KOPT-K1 (cell line): ENCODE results near the gene ZCCHC10.
"Not testable (repeated sequence)": the region's sequence is repeated elsewhere in the genome, so short reads cannot be mapped to it uniquely, and the experiment has no call there.

ENCODE experiments used
- H3K27ac ChIP-seq: fragments of 200-600 bp; sonication (generic); 2 replicates; pipeline ENCODE4 v1.5.1; 2016; ENCODE audit warnings: antibody characterized with exemption, mild to moderate bottlenecking, low read depth, low read length; ENCODE audit not compliant: poor library complexity, severe bottlenecking
- H3K36me3 ChIP-seq: fragments of 200-600 bp; sonication (generic); 2 replicates; pipeline ENCODE4 v1.5.1; 2017; ENCODE audit warnings: antibody characterized with exemption, mild to moderate bottlenecking, low read length, moderate library complexity; ENCODE audit not compliant: insufficient read depth
- H3K9me3 ChIP-seq: fragments of 200-600 bp; sonication (generic); 2 replicates; pipeline ENCODE4 v1.5.1; 2017; ENCODE audit warnings: antibody characterized with exemption, low read length, mild to moderate bottlenecking; ENCODE audit not compliant: insufficient read depth, poor library complexity, severe bottlenecking

Gene ZCCHC10

GRCh38 chr5:133051061-133051541 is 24.8 kb upstream of the ZCCHC10 start:
- H3K27ac ChIP-seq: peak overlapping the region; percentile 93
- H3K36me3 ChIP-seq: peaks cover 9% of the 10 kb centered on the region; the same call in 1 of the 2 replicates
- H3K9me3 ChIP-seq: no peaks in the 10 kb centered on the region

- peak overlapping the region; percentile 93 for H3K27ac ChIP-seq
- H3K36me3 ChIP-seq: peaks cover 9% of the 10 kb centered on the region; the same call in 1 of the 2 replicates
- no peaks in the 10 kb centered on the region for H3K9me3 ChIP-seq
These were observed 24.2 kb upstream of the ZCCHC10 start for GRCh38 chr5:133050521-133050920.

GRCh38 chr5:133049726-133050048 is 23.3 kb upstream of the ZCCHC10 start:
- no peak overlapping the region for H3K27ac ChIP-seq
- no peaks in the 10 kb centered on the region for H3K9me3 ChIP-seq
- H3K36me3 ChIP-seq: 0 out of 2 replicates have a peak, but pooled peaks cover 2% of the 10 kb centered on the region

- Histone ChIP-seq H3K9me3 (no peaks in the 10 kb centered on the region), H3K36me3 (no peaks in the 10 kb centered on the region), H3K27ac (no peak overlapping the region)
These were observed 22.8 kb upstream of the ZCCHC10 start for GRCh38 chr5:133048993-133049725.

- H3K27ac ChIP-seq: no peak overlapping the region
- no peaks in the 10 kb centered on the region for H3K9me3 ChIP-seq
- no peaks in the 10 kb centered on the region for H3K36me3 ChIP-seq
These were observed 21.1 kb upstream of the ZCCHC10 start for GRCh38 chr5:133047404-133047803.

GRCh38 chr5:133046560-133046959 is 20.2 kb upstream of the ZCCHC10 start:
- not testable (repeated sequence) for H3K36me3 ChIP-seq, H3K27ac ChIP-seq

GRCh38 chr5:133041910-133042309 is 15.6 kb upstream of the ZCCHC10 start:
- H3K9me3 ChIP-seq: no peaks in the 10 kb centered on the region
- no peak overlapping the region for H3K27ac ChIP-seq

More at GRCh38 chr5:133046560-133046959, 20.2 kb upstream of the ZCCHC10 start:
- not testable (repeated sequence) for H3K9me3 ChIP-seq

GRCh38 chr5:133041157-133041784 is 14.9 kb upstream of the ZCCHC10 start:
- no peaks in the 10 kb centered on the region for H3K36me3 ChIP-seq
- H3K9me3 ChIP-seq: no peaks in the 10 kb centered on the region
- no peak overlapping the region for H3K27ac ChIP-seq

More at GRCh38 chr5:133041910-133042309, 15.6 kb upstream of the ZCCHC10 start:
- H3K36me3 ChIP-seq: no peaks in the 10 kb centered on the region

GRCh38 chr5:133036677-133037076 is 10.3 kb upstream of the ZCCHC10 start:
- H3K9me3 ChIP-seq, H3K27ac ChIP-seq, H3K36me3 ChIP-seq: not testable (repeated sequence)

- no peaks in the 10 kb centered on the region for H3K9me3 ChIP-seq
- H3K36me3 ChIP-seq: no peaks in the 10 kb centered on the region
- no peak overlapping the region for H3K27ac ChIP-seq
These were observed 8.9 kb upstream of the ZCCHC10 start for GRCh38 chr5:133035224-133035623.

- no peak overlapping the region for H3K27ac ChIP-seq
- no peaks in the 10 kb centered on the region for H3K9me3 ChIP-seq
- H3K36me3 ChIP-seq: no peaks in the 10 kb centered on the region
These were observed 7.7 kb upstream of the ZCCHC10 start for GRCh38 chr5:133034064-133034463.

- Histone ChIP-seq H3K27ac (no peak overlapping the region), H3K36me3 (no peaks in the 10 kb centered on the region), H3K9me3 (no peaks in the 10 kb centered on the region)
These were observed 6.7 kb upstream of the ZCCHC10 start for GRCh38 chr5:133032852-133033742.

GRCh38 chr5:133030343-133031005 is 4.1 kb upstream of the ZCCHC10 start:
- H3K27ac ChIP-seq: no peak overlapping the region
- no peaks in the 10 kb centered on the region for H3K36me3 ChIP-seq
- no peaks in the 10 kb centered on the region for H3K9me3 ChIP-seq

GRCh38 chr5:133029416-133029815 is 3.1 kb upstream of the ZCCHC10 start:
- H3K27ac ChIP-seq: no peak overlapping the region
- no peaks in the 10 kb centered on the region for H3K36me3 ChIP-seq
- no peaks in the 10 kb centered on the region for H3K9me3 ChIP-seq
